PC-9 (cell line): ENCODE measurements around the gene DHCR7.
"Not testable (repeated sequence)": the region's sequence is repeated elsewhere in the genome, so short reads cannot be mapped to it uniquely, and the experiment has no call there.

ENCODE experiments used
- EZH2 ChIP-seq: fragments of 200-600 bp; sonication (generic); IDR thresholded peaks from 2 replicates; pipeline ENCODE4 v1.8.0; 2017; ENCODE audit warnings: antibody characterized with exemption, low read depth
- TF ChIP-seq, protein P1 (sequence below): fragments of 200-600 bp; sonication (generic); conservative IDR thresholded peaks from 2 replicates; pipeline ENCODE4 v1.6.1; 2017; ENCODE audit warnings: mixed run types, antibody characterized with exemption, mild to moderate bottlenecking, moderate library complexity

GRCh38 chr11:71422318-71422717 lies 25.9 kb downstream of the DHCR7 start:
- not testable (repeated sequence) for TF ChIP-seq EZH2
- TF ChIP-seq, protein P1, sequence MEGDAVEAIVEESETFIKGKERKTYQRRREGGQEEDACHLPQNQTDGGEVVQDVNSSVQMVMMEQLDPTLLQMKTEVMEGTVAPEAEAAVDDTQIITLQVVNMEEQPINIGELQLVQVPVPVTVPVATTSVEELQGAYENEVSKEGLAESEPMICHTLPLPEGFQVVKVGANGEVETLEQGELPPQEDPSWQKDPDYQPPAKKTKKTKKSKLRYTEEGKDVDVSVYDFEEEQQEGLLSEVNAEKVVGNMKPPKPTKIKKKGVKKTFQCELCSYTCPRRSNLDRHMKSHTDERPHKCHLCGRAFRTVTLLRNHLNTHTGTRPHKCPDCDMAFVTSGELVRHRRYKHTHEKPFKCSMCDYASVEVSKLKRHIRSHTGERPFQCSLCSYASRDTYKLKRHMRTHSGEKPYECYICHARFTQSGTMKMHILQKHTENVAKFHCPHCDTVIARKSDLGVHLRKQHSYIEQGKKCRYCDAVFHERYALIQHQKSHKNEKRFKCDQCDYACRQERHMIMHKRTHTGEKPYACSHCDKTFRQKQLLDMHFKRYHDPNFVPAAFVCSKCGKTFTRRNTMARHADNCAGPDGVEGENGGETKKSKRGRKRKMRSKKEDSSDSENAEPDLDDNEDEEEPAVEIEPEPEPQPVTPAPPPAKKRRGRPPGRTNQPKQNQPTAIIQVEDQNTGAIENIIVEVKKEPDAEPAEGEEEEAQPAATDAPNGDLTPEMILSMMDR = not testable (repeated sequence)
